GM23338 (cell line): Measurements from ENCODE around the gene SASH1. TPM values are rescaled to one million over a fixed set of nuclear protein-coding genes. Genes with fewer than 3 reads are reported as not detected.

Source experiments
- ATAC-seq: fragments of 200-7000 bp; cut with Tn5 transposase; 3 replicates; pipeline ENCODE4 v1.9.1; 2020
- DNase-seq: peaks from one replicate; pipeline ENCODE4 v3.0.0-alpha.2; 2015; ENCODE audit warnings: low spot score
- H2AFZ ChIP-seq: fragments of 200-600 bp; sonication (generic); 2 replicates; pipeline ENCODE4 v1.8.0; 2016; ENCODE audit warnings: antibody characterized with exemption, mild to moderate bottlenecking, moderate library complexity
- H3F3A ChIP-seq: fragments of 200-600 bp; sonication (generic); replicated peaks from 2 replicates; pipeline ENCODE4 v1.8.0; 2017; ENCODE audit warnings: antibody characterized with exemption, mixed run types, low read depth
- H3K27ac ChIP-seq: fragments of 200-600 bp; sonication (generic); 2 replicates; pipeline ENCODE4 v1.6.1; 2016; ENCODE audit warnings: low read depth
- H3K27me3 ChIP-seq: fragments of 200-600 bp; sonication (generic); 2 replicates; pipeline ENCODE4 v1.8.0; 2016; ENCODE audit warnings: mild to moderate bottlenecking, mixed run types, moderate library complexity; ENCODE audit not compliant: insufficient read depth
- H3K36me3 ChIP-seq: fragments of 200-600 bp; sonication (generic); 2 replicates; pipeline ENCODE4 v1.8.0; 2016; ENCODE audit warnings: mild to moderate bottlenecking; ENCODE audit not compliant: insufficient read depth
- H3K4me1 ChIP-seq: fragments of 200-600 bp; sonication (generic); 2 replicates; pipeline ENCODE4 v1.8.0; 2016; ENCODE audit warnings: mild to moderate bottlenecking, moderate library complexity; ENCODE audit not compliant: insufficient read depth
- H3K4me2 ChIP-seq: fragments of 200-600 bp; sonication (generic); 2 replicates; pipeline ENCODE4 v1.7.1; 2017; ENCODE audit warnings: mixed run types
- H3K4me3 ChIP-seq: fragments of 200-600 bp; sonication (generic); 2 replicates; pipeline ENCODE4 v1.6.1; 2016; ENCODE audit warnings: mixed run types
- H3K79me2 ChIP-seq: fragments of 200-600 bp; sonication (generic); replicated peaks from 2 replicates; pipeline ENCODE4 v1.8.0; 2017; ENCODE audit warnings: mild to moderate bottlenecking; ENCODE audit not compliant: insufficient read depth
- H3K9me2 ChIP-seq: fragments of 200-600 bp; sonication (generic); 2 replicates; pipeline ENCODE4 v1.8.0; 2017; ENCODE audit not compliant: insufficient read depth
- H4K20me1 ChIP-seq: fragments of 200-600 bp; sonication (generic); replicated peaks from 2 replicates; pipeline ENCODE4 v1.8.0; 2017; ENCODE audit warnings: mild to moderate bottlenecking; ENCODE audit not compliant: insufficient read depth
- H3K27ac Mint-ChIP-seq: 2 replicates; pipeline ENCODE4 v1.8.0; 2020; ENCODE audit warnings: inconsistent platforms, mild to moderate bottlenecking, moderate library complexity, mixed read lengths
- H3K27me3 Mint-ChIP-seq: 3 replicates; pipeline ENCODE4 v1.8.0; 2022; ENCODE audit warnings: low read depth, mild to moderate bottlenecking, moderate library complexity, mixed read lengths, inconsistent platforms; ENCODE audit not compliant: insufficient read depth, poor library complexity
- H3K36me3 Mint-ChIP-seq: 3 replicates; pipeline ENCODE4 v1.8.0; 2021; ENCODE audit warnings: low read depth, mild to moderate bottlenecking, inconsistent platforms, moderate library complexity, mixed read lengths
- H3K4me1 Mint-ChIP-seq: 3 replicates; pipeline ENCODE4 v1.8.0; 2020; ENCODE audit warnings: mild to moderate bottlenecking, inconsistent platforms, mixed read lengths
- H3K4me3 Mint-ChIP-seq: 3 replicates; pipeline ENCODE4 v1.8.0; 2021; ENCODE audit warnings: moderate library complexity, mild to moderate bottlenecking, inconsistent platforms, mixed read lengths
- H3K9me3 Mint-ChIP-seq: 3 replicates; pipeline ENCODE4 v1.8.0; 2020; ENCODE audit warnings: moderate library complexity, mild to moderate bottlenecking, inconsistent platforms, mixed read lengths
- NANOG ChIP-seq: IDR thresholded peaks from 2 replicates; pipeline ENCODE4 v1.6.1; 2016; ENCODE audit warnings: antibody characterized with exemption, borderline replicate concordance
- POLR2AphosphoS5 ChIP-seq: IDR thresholded peaks from 2 replicates; pipeline ENCODE4 v1.6.1; 2016; ENCODE audit warnings: antibody characterized with exemption, low read depth
- ZNF114 ChIP-seq: fragments of 250-450 bp; sonication (Bioruptor Pico); IDR thresholded peaks from 2 replicates; pipeline ENCODE4 v1.5.0; 2020; ENCODE audit warnings: mild to moderate bottlenecking, moderate library complexity
- ZNF331 ChIP-seq: fragments of 250-450 bp; sonication (Bioruptor Pico); IDR thresholded peaks from 2 replicates; pipeline ENCODE4 v1.5.0; 2020; ENCODE audit warnings: low read depth, mild to moderate bottlenecking, moderate library complexity
- polyA plus RNA-seq: library from polyadenylated mRNA; unstranded; fragments of >200 nt; fragmentation: Nextera tagmentation; extraction: Ambion mirVana; gene quantifications from 2 replicates; pipeline ENCODE4 v1.2.1, GENCODE V29; 2016
- total RNA-seq: library from RNA; depleted of rRNA; stranded (reverse); fragments of >200 nt; shearing (Covaris generic); gene quantifications from 2 replicates; pipeline ENCODE4 v1.2.3, GENCODE V29; 2014
- TF ChIP-seq, protein P1 (sequence below), 2 experiments: fragments of 200-600 bp in 1 of 2; sonication (generic) in 1 of 2; conservative IDR thresholded peaks; 2 replicates each; pipeline versions ENCODE4 v1.5.1 to v1.6.1; 2016 to 2017; ENCODE audit warnings: antibody characterized with exemption in 2 of 2, low read depth in 2 of 2, mild to moderate bottlenecking in 2 of 2, moderate library complexity in 1 of 2
- TF ChIP-seq, protein P2 (sequence below): IDR thresholded peaks from one replicate; pipeline ENCODE4 v1.6.1; 2018; ENCODE audit warnings: antibody characterized with exemption; ENCODE audit not compliant: unreplicated experiment
- TF ChIP-seq, protein P3 (sequence below): IDR thresholded peaks from 2 replicates; pipeline ENCODE4 v1.6.1; 2016; ENCODE audit warnings: antibody characterized with exemption
- TF ChIP-seq, protein P4 (sequence below): fragments of 250-450 bp; sonication (Bioruptor Pico); IDR thresholded peaks from 2 replicates; pipeline ENCODE4 v1.5.0; 2020; ENCODE audit warnings: mild to moderate bottlenecking, moderate library complexity

Gene SASH1
- total and polyA plus RNA-seq, 2 experiments from 2014 or later = 8.2 to 30.2 TPM

DNA sequence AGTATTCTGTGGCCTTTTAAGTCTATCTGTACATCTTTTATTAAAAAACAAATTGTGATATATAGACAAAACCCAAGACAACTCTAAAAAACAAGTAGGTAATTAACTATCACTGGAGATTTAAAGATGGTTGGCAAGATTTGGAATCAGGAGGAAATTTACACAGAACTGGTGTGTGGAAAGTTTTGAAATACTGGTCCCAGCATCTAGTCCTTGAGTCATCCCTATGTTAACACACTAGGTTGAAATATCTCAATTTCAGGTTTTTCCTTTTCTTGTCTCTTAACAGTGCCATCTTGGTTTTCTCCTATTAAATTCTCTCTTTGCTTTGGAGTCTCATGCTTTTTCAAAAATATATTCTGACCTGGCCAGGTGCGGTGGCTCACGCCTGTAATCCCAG lies 27.5 kb downstream of the SASH1 start (continued):
- TF ChIP-seq, protein P1, sequence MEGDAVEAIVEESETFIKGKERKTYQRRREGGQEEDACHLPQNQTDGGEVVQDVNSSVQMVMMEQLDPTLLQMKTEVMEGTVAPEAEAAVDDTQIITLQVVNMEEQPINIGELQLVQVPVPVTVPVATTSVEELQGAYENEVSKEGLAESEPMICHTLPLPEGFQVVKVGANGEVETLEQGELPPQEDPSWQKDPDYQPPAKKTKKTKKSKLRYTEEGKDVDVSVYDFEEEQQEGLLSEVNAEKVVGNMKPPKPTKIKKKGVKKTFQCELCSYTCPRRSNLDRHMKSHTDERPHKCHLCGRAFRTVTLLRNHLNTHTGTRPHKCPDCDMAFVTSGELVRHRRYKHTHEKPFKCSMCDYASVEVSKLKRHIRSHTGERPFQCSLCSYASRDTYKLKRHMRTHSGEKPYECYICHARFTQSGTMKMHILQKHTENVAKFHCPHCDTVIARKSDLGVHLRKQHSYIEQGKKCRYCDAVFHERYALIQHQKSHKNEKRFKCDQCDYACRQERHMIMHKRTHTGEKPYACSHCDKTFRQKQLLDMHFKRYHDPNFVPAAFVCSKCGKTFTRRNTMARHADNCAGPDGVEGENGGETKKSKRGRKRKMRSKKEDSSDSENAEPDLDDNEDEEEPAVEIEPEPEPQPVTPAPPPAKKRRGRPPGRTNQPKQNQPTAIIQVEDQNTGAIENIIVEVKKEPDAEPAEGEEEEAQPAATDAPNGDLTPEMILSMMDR (conservative IDR thresholded peaks at IDR 0.05; ENCODE audit: low read depth in 2 of 2) = no peak

DNA sequence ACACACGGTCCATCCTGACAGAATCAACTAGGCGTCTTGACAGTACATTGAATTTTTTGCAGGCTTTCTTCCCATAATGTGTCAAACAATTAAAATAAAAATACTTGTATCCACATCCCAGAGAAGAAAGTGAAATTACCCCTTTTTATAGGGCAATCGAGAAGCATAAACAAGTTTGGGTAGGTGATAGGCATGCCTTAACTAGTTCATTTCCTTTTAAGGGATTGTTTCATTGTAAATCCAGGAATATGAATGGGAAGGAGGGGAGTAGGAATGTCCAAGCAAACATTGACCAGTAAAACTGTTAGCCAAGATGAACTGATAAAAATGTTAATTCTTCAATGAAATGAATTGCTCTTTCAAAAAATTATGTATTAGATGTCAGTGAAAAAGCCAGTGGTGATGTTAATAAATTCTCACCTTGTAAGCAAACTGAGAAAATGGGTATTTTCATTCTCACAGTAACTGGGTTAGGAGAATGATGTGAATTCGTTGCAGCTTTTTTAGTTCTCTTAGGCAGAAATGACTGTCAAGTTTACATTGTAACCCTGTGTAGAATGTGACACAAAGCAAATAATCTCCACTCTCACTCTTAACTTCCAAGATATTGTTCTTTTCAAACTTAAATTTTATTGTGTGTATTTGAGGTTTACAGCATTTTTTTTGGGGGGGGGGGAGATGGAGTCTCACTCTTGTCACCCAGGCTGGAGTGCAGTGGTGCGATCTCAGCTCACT lies 31.6 kb downstream of the SASH1 start:
- Histone ChIP-seq H3F3A (no peaks in the 10 kb centered on the region), H3K4me2 (no peak overlapping the region), H3K4me1 (peaks cover 7% of the 10 kb centered on the region; the same call in 1 of the 2 replicates), H3K9me2 (no peaks in the 10 kb centered on the region), H3K27me3 (no peaks in the 10 kb centered on the region), H3K4me3 (no peak overlapping the region), H3K79me2 (peaks cover 72% of the 10 kb centered on the region), H2AFZ (no peak overlapping the region), H4K20me1 (no peaks in the 10 kb centered on the region; the same call in 1 of the 2 replicates), H3K27ac (peak overlapping the region; percentile 6), H3K36me3 (no peaks in the 10 kb centered on the region)
- ATAC-seq (0 out of 3 replicates have a peak, but pooled peaks have one; percentile 19), DNase-seq (no peak)
- Mint-ChIP-seq H3K4me3 (no peak overlapping the region), H3K4me1 (peaks cover 30% of the 10 kb centered on the region), H3K27me3 (no peaks in the 10 kb centered on the region), H3K27ac (peak overlapping the region; percentile 87), H3K9me3 (no peaks in the 10 kb centered on the region; the same call in 1 of the 3 replicates), H3K36me3 (peaks cover 3% of the 10 kb centered on the region; the same call in 2 of the 3 replicates)
- TF ChIP-seq ZNF114 (CRISPR knock-in tag) = no peak
- TF ChIP-seq, protein P1 (conservative IDR thresholded peaks at IDR 0.05; ENCODE audit: low read depth in 2 of 2) = no peak
- TF ChIP-seq POLR2AphosphoS5 = no peak
- TF ChIP-seq, protein P2, sequence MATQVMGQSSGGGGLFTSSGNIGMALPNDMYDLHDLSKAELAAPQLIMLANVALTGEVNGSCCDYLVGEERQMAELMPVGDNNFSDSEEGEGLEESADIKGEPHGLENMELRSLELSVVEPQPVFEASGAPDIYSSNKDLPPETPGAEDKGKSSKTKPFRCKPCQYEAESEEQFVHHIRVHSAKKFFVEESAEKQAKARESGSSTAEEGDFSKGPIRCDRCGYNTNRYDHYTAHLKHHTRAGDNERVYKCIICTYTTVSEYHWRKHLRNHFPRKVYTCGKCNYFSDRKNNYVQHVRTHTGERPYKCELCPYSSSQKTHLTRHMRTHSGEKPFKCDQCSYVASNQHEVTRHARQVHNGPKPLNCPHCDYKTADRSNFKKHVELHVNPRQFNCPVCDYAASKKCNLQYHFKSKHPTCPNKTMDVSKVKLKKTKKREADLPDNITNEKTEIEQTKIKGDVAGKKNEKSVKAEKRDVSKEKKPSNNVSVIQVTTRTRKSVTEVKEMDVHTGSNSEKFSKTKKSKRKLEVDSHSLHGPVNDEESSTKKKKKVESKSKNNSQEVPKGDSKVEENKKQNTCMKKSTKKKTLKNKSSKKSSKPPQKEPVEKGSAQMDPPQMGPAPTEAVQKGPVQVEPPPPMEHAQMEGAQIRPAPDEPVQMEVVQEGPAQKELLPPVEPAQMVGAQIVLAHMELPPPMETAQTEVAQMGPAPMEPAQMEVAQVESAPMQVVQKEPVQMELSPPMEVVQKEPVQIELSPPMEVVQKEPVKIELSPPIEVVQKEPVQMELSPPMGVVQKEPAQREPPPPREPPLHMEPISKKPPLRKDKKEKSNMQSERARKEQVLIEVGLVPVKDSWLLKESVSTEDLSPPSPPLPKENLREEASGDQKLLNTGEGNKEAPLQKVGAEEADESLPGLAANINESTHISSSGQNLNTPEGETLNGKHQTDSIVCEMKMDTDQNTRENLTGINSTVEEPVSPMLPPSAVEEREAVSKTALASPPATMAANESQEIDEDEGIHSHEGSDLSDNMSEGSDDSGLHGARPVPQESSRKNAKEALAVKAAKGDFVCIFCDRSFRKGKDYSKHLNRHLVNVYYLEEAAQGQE = no peak
- TF ChIP-seq NANOG = no peak
- TF ChIP-seq, protein P3, sequence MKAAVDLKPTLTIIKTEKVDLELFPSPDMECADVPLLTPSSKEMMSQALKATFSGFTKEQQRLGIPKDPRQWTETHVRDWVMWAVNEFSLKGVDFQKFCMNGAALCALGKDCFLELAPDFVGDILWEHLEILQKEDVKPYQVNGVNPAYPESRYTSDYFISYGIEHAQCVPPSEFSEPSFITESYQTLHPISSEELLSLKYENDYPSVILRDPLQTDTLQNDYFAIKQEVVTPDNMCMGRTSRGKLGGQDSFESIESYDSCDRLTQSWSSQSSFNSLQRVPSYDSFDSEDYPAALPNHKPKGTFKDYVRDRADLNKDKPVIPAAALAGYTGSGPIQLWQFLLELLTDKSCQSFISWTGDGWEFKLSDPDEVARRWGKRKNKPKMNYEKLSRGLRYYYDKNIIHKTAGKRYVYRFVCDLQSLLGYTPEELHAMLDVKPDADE = no peak
- TF ChIP-seq, protein P4, sequence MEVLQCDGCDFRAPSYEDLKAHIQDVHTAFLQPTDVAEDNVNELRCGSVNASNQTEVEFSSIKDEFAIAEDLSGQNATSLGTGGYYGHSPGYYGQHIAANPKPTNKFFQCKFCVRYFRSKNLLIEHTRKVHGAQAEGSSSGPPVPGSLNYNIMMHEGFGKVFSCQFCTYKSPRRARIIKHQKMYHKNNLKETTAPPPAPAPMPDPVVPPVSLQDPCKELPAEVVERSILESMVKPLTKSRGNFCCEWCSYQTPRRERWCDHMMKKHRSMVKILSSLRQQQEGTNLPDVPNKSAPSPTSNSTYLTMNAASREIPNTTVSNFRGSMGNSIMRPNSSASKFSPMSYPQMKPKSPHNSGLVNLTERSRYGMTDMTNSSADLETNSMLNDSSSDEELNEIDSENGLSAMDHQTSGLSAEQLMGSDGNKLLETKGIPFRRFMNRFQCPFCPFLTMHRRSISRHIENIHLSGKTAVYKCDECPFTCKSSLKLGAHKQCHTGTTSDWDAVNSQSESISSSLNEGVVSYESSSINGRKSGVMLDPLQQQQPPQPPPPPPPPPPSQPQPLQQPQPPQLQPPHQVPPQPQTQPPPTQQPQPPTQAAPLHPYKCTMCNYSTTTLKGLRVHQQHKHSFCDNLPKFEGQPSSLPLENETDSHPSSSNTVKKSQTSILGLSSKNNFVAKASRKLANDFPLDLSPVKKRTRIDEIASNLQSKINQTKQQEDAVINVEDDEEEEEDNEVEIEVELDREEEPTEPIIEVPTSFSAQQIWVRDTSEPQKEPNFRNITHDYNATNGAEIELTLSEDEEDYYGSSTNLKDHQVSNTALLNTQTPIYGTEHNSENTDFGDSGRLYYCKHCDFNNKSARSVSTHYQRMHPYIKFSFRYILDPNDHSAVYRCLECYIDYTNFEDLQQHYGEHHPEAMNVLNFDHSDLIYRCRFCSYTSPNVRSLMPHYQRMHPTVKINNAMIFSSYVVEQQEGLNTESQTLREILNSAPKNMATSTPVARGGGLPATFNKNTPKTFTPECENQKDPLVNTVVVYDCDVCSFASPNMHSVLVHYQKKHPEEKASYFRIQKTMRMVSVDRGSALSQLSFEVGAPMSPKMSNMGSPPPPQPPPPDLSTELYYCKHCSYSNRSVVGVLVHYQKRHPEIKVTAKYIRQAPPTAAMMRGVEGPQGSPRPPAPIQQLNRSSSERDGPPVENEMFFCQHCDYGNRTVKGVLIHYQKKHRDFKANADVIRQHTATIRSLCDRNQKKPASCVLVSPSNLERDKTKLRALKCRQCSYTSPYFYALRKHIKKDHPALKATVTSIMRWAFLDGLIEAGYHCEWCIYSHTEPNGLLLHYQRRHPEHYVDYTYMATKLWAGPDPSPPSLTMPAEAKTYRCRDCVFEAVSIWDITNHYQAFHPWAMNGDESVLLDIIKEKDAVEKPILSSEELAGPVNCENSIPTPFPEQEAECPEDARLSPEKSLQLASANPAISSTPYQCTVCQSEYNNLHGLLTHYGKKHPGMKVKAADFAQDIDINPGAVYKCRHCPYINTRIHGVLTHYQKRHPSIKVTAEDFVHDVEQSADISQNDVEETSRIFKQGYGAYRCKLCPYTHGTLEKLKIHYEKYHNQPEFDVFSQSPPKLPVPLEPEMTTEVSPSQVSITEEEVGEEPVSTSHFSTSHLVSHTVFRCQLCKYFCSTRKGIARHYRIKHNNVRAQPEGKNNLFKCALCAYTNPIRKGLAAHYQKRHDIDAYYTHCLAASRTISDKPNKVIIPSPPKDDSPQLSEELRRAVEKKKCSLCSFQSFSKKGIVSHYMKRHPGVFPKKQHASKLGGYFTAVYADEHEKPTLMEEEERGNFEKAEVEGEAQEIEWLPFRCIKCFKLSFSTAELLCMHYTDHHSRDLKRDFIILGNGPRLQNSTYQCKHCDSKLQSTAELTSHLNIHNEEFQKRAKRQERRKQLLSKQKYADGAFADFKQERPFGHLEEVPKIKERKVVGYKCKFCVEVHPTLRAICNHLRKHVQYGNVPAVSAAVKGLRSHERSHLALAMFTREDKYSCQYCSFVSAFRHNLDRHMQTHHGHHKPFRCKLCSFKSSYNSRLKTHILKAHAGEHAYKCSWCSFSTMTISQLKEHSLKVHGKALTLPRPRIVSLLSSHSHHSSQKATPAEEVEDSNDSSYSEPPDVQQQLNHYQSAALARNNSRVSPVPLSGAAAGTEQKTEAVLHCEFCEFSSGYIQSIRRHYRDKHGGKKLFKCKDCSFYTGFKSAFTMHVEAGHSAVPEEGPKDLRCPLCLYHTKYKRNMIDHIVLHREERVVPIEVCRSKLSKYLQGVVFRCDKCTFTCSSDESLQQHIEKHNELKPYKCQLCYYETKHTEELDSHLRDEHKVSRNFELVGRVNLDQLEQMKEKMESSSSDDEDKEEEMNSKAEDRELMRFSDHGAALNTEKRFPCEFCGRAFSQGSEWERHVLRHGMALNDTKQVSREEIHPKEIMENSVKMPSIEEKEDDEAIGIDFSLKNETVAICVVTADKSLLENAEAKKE (CRISPR knock-in tag) = no peak
- TF ChIP-seq ZNF331 (CRISPR knock-in tag) = no peak
